GM19455 (cell line): ENCODE results near the gene SFMBT2.
"Not testable (repeated sequence)": the region's sequence is repeated elsewhere in the genome, so short reads cannot be mapped to it uniquely, and the experiment has no call there.

Experiments
- ATAC-seq: cut with Tn5 transposase; IDR thresholded peaks from one replicate; pipeline ENCODE4 v1.9.1; 2021; ENCODE audit not compliant: unreplicated experiment

The SFMBT2 gene

GRCh38 chr10:7192061-7192460 is 218.8 kb downstream of the SFMBT2 start:
- no peak for ATAC-seq

DNA sequence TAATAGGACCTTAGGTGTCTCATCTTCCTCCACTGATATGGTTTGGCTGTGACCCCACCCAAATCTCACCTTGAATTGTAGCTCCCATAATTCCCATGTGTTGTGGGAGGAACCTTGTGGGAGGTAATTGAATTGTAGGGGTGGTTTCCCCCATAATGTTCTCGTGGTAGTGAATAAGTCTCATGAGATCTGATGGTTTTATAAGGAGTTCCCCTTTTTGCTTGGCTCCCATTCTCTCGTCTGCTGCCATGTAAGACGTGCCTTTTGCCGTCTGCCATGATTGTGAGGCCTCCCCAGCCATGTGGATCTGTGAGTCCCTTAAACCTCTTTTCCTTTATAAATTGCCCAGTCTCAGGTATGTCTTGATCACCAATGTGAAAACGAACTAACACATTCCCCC is 220.1 kb downstream of the SFMBT2 start:
- ATAC-seq = not testable (repeated sequence)

- ATAC-seq = no peak
These were observed 220.9 kb downstream of the SFMBT2 start for GRCh38 chr10:7189909-7190308.

- ATAC-seq = no peak
These were observed 222.3 kb downstream of the SFMBT2 start for GRCh38 chr10:7188456-7189050.

DNA sequence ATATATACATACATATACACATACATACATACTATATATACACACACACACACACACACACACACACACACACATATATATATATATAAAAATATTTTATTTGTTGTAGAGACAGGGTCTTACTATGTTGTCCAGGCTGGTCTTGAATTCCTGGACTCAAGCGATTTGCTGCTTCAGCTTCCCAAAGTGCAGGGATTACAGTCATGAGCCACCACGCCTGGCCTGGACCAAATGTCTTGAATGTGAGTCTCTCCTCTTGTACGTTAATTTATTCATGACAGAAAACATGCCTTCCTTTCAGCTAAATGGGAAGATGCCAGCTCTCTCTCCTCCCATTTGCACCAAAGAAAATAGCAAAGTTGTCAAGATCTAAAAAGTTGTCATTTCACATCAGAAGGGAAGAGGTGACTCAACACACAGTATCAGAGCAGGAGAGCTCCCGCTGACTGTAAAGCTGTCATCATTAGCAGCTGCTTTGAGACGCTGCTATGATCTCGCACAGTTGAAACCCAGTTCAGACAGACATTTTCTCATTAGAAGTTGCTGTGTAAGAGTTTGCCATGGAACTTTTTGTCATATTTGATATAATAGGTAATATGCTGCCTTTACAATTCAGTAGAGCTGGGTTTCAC is 224.3 kb downstream of the SFMBT2 start:
- no peak for ATAC-seq

DNA sequence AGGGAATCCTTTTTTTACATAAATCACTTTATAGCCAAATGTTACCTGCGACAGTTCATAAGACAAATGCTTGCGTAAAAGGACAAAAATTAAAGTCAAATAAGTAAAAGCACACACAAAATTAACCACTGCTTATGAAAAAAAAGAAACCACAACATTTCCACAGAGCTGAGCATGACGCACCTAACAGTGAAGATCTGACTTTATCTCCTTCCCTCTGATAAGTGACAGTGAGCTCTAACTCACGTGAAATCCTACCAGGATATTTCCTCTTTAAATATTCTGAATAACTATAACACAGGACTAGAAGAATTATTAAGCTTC is 225.5 kb downstream of the SFMBT2 start:
- ATAC-seq = no peak

- ATAC-seq = no peak
These were observed 226.0 kb downstream of the SFMBT2 start for GRCh38 chr10:7184660-7185366.

- ATAC-seq = not testable (repeated sequence)
These were observed 226.7 kb downstream of the SFMBT2 start for GRCh38 chr10:7184116-7184515.

GRCh38 chr10:7182327-7182726 is 228.5 kb downstream of the SFMBT2 start:
- ATAC-seq = not testable (repeated sequence)

GRCh38 chr10:7181420-7181819 is 229.4 kb downstream of the SFMBT2 start:
- ATAC-seq = no peak

DNA sequence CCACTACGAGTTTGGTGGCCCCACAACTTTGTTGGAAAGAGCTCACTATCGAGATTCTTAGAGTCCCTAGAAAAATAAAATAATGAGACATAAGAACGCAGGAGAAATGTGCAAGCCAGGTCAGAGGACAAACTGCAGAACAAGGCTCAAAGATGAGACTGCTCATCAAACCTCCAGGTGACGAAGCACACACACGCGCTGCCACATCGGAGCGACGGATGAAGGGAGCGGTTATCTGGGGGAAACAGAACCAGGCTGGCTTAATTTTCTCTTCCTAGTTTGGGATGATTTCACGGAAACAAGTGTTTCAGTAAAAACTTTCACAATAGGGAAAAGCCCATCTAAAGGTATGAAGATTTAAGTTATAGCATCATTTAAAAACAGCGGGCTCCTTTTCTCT is 231.3 kb downstream of the SFMBT2 start:
- ATAC-seq = no peak

- ATAC-seq = no peak
These were observed 236.9 kb downstream of the SFMBT2 start for GRCh38 chr10:7173948-7174347.

GRCh38 chr10:7171825-7172224 is 239.0 kb downstream of the SFMBT2 start:
- ATAC-seq = no peak

DNA sequence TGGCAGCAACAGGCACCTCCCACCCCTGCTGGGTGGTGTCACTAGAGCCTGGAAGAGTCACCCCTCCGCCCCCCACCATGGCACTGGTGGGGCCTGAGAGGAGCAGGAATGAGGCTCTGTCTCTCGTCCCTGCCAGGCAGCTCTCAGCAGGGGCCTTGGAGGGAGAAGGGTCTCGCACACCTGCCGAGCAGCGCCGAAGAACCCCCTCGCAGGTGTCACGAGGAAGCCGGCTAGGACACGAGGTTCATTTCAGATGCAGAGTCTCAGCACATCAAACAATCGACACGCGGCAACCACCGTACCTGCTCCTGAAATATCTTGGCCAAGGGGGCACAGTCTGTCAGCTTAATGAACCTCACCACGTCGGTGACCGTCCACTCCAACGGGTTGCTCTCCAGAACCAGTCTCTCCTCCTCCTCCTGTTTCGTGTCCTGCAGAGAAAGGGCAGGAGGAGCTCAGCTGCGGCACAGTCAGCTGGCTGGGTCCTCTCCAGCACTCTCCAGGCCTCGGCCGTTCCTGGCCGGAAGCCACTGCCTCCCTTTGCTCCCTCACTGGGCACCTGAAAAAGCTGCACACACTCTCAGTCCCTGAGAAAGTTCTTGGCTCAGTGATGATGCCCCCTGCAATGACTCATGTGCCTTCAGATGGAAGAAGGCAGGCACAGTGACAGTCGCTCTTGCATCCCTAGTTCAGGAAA is 240.1 kb downstream of the SFMBT2 start:
- ATAC-seq = no peak

DNA sequence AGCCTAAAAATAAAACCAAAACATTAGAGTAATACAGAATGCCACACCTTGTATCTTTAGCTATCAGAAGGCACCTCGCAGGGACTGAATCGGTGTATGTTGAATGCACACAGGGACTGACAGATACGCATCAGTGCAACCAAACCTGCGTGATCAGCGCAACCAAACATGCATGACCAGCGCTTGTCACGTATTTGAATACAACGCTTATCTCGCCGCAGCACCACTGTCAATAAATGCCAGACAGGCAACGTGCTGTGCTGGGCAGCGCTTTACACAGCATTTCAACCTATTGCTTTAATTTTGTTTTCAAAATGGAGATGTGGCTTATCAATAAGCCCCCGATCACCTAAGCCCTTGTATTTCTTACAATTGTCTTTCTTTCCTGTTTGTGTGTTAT is 242.4 kb downstream of the SFMBT2 start:
- ATAC-seq = no peak

GRCh38 chr10:7165500-7166177 is 245.2 kb downstream of the SFMBT2 start:
- no peak for ATAC-seq

DNA sequence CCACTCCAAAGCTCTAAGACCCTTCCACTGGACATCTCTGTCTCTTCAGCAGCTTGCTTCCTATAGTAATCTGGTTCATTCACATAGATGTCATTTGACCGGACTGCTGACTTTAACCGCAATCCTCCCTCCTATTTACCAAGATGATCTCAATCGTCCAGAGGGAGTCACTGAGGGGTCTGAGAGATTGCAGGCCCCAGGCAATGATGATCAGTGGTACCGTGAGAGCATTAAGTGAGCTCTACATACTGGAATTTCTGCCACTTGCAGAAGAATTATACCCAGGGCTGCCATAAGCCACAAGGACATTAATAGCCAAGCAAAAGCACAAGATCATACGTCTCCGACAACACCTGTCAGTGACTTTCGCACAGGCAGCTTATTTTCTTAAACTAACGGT is 245.9 kb downstream of the SFMBT2 start:
- ATAC-seq = no peak

- ATAC-seq = no peak
These were observed 248.5 kb downstream of the SFMBT2 start for GRCh38 chr10:7162331-7162730.

- ATAC-seq = no peak
These were observed 249.2 kb downstream of the SFMBT2 start for GRCh38 chr10:7161484-7162250.

GRCh38 chr10:7159928-7160327 is 250.9 kb downstream of the SFMBT2 start:
- no peak for ATAC-seq

- ATAC-seq = no peak
These were observed 251.3 kb downstream of the SFMBT2 start for GRCh38 chr10:7159517-7159916.
